WTC11 (cell line): Measurements from ENCODE around the gene LAMTOR2. TPM values are rescaled to one million over a fixed set of nuclear protein-coding genes. Genes with fewer than 3 reads are reported as not detected.

ENCODE experiments used
- ATAC-seq: fragments of 200-7000 bp; cut with Tn5 transposase; 2 replicates; pipeline ENCODE4 v1.10.0; 2021; ENCODE audit warnings: mild to moderate bottlenecking, moderate library complexity
- CTCF ChIA-PET: fragments of 300-600 bp; sonication (Branson Sonifier 250); formaldehyde crosslinking; loops from one replicate; lab custom pipeline; 2021; ENCODE audit warnings: antibody characterized with exemption; lab: Charles Lee
- POLR2A ChIA-PET: fragments of 350-600 bp; sonication (Branson Sonifier 250); formaldehyde crosslinking; loops from one replicate; lab custom pipeline; 2021; ENCODE audit warnings: antibody characterized with exemption; lab: Charles Lee
- DNase-seq: peaks from one replicate; pipeline ENCODE4 v3.0.0; 2021; ENCODE audit warnings: low spot score
- H3K27ac Mint-ChIP-seq: 2 replicates; pipeline ENCODE4 v1.8.0; 2021; ENCODE audit warnings: mixed read lengths
- H3K27me3 Mint-ChIP-seq: 2 replicates; pipeline ENCODE4 v1.8.0; 2021; ENCODE audit warnings: low read depth, mild to moderate bottlenecking, moderate library complexity, mixed read lengths
- H3K36me3 Mint-ChIP-seq: 2 replicates; pipeline ENCODE4 v1.8.0; 2021; ENCODE audit warnings: mixed read lengths
- H3K4me1 Mint-ChIP-seq: 2 replicates; pipeline ENCODE4 v1.8.0; 2022; ENCODE audit warnings: mixed read lengths
- H3K4me3 Mint-ChIP-seq: 2 replicates; pipeline ENCODE4 v1.8.0; 2021; ENCODE audit warnings: mild to moderate bottlenecking, moderate library complexity, mixed read lengths
- H3K9me3 Mint-ChIP-seq: 2 replicates; pipeline ENCODE4 v1.8.0; 2021; ENCODE audit warnings: mixed read lengths
- AFF4 ChIP-seq: sonication (generic); formaldehyde crosslinking; IDR thresholded peaks from 2 replicates; pipeline ENCODE4 v1.8.1; 2023; ENCODE audit warnings: mild to moderate bottlenecking, missing genetic modification reagents, borderline replicate concordance
- CBFB ChIP-seq: sonication (generic); formaldehyde crosslinking; IDR thresholded peaks from 2 replicates; pipeline ENCODE4 v1.8.1; 2022; ENCODE audit warnings: mild to moderate bottlenecking, low read depth, missing genetic modification reagents
- ESRRA ChIP-seq: sonication (generic); formaldehyde crosslinking; IDR thresholded peaks from 2 replicates; pipeline ENCODE4 v1.8.1; 2022; ENCODE audit warnings: mild to moderate bottlenecking, missing genetic modification reagents, borderline replicate concordance
- IRF1 ChIP-seq: sonication (generic); formaldehyde crosslinking; IDR thresholded peaks from 2 replicates; pipeline ENCODE4 v1.8.0; 2023; ENCODE audit warnings: missing genetic modification reagents
- NFATC4 ChIP-seq: fragments of 250-450 bp; sonication (Bioruptor Pico); IDR thresholded peaks from 2 replicates; pipeline ENCODE4 v1.9.0; 2021; ENCODE audit warnings: mild to moderate bottlenecking
- PRDM15 ChIP-seq: sonication (generic); formaldehyde crosslinking; IDR thresholded peaks from 2 replicates; pipeline ENCODE4 v1.8.0; 2022; ENCODE audit warnings: missing genetic modification reagents
- PREB ChIP-seq: sonication (generic); formaldehyde crosslinking; IDR thresholded peaks from 2 replicates; pipeline ENCODE4 v1.8.1; 2022; ENCODE audit warnings: mild to moderate bottlenecking, missing genetic modification reagents, moderate library complexity, borderline replicate concordance
- SP1 ChIP-seq: sonication (generic); formaldehyde crosslinking; conservative IDR thresholded peaks from 2 replicates; pipeline ENCODE4 v1.8.1; 2022; ENCODE audit warnings: missing genetic modification reagents
- STAT6 ChIP-seq: sonication (generic); formaldehyde crosslinking; conservative IDR thresholded peaks from 2 replicates; pipeline ENCODE4 v1.8.1; 2023; ENCODE audit warnings: mild to moderate bottlenecking, low read depth, missing genetic modification reagents, moderate library complexity
- ZBTB21 ChIP-seq: sonication (generic); formaldehyde crosslinking; IDR thresholded peaks from 2 replicates; pipeline ENCODE4 v1.8.1; 2023; ENCODE audit warnings: mild to moderate bottlenecking, missing genetic modification reagents, borderline replicate concordance
- ZNF121 ChIP-seq: sonication (generic); formaldehyde crosslinking; IDR thresholded peaks from 2 replicates; pipeline ENCODE4 v1.8.0; 2023; ENCODE audit warnings: missing genetic modification reagents
- ZNF138 ChIP-seq: sonication (generic); formaldehyde crosslinking; conservative IDR thresholded peaks from 2 replicates; pipeline ENCODE4 v1.8.1; 2022; ENCODE audit warnings: mild to moderate bottlenecking, moderate library complexity, missing genetic modification reagents
- ZNF219 ChIP-seq: sonication (generic); formaldehyde crosslinking; IDR thresholded peaks from 2 replicates; pipeline ENCODE4 v1.8.0; 2023; ENCODE audit warnings: missing genetic modification reagents, mild to moderate bottlenecking, borderline replicate concordance
- ZNF263 ChIP-seq: sonication (generic); formaldehyde crosslinking; IDR thresholded peaks from 2 replicates; pipeline ENCODE4 v1.8.1; 2022; ENCODE audit warnings: low read depth, mild to moderate bottlenecking, moderate library complexity, missing genetic modification reagents
- ZNF423 ChIP-seq: fragments of 250-450 bp; sonication (Bioruptor Pico); IDR thresholded peaks from 2 replicates; pipeline ENCODE4 v2.1.2; 2022; ENCODE audit warnings: mild to moderate bottlenecking, moderate library complexity
- total RNA-seq: library from RNA; stranded (reverse); gene quantifications from 3 replicates; pipeline ENCODE4 v1.2.3, GENCODE V29; 2021
- TF ChIP-seq, protein P1 (sequence below): sonication (generic); formaldehyde crosslinking; IDR thresholded peaks from 2 replicates; pipeline ENCODE4 v1.8.0; 2022; ENCODE audit warnings: mild to moderate bottlenecking, missing genetic modification reagents
- TF ChIP-seq, protein P2 (sequence below): sonication (generic); formaldehyde crosslinking; IDR thresholded peaks from 2 replicates; pipeline ENCODE4 v1.8.0; 2022; ENCODE audit warnings: mild to moderate bottlenecking, missing genetic modification reagents
- TF ChIP-seq, protein P3 (sequence below): sonication (generic); formaldehyde crosslinking; IDR thresholded peaks from 2 replicates; pipeline ENCODE4 v1.8.0; 2022; ENCODE audit warnings: mild to moderate bottlenecking, missing genetic modification reagents

The LAMTOR2 gene
- total RNA-seq, 1 experiment from 2014 or later, result 62.4 TPM

DNA sequence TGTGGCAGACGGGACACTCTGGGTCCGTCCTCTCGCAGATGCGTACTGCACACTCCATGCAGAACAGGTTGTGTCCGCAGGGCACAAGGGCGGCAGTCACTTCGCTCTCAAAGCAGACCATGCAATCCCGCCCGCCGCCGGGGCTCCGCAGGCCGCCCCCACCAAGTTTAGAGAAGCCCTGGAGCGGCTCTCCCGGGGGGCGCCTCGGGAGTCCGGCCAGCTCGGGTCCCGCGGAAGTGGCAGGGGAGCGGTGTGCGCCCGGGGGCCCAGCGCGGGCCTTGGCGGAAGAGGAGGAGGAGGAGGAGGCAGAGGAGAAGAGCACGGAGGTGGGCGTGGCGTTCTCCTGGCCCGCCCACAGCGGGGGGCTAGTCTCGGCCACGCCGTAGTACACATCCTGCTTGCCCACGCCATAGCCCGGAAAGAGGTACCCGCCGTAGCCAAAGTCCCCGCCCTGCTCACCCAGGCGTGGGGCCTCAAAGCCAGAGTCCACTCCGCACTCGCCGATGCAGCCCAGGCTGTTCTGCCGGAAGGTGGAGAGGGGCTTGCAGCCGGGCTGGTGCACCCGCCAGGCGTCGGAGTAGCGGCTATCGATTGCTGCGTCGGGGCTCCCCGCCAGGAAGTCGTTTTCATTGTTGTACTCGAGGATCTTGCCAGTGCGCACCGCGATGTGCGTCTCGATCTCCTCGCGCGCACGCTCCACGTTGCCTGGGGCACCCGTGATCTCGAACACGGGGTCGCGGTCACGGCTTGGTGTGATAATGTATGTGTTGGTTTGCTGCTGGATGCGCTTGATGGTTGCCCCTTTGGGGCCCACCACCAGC is 22.2 kb downstream of the LAMTOR2 start:
- peak; percentile 21 for ATAC-seq
- peaks cover 8% of the 10 kb centered on the region for H3K36me3 Mint-ChIP-seq
- peak overlapping the region; percentile 96 for H3K4me3 Mint-ChIP-seq
- ChIA-PET CTCF (interaction anchor here (1.0 to 3.4 kb wide), 3 partner anchors 10 to 98 kb away, joined by 4 to 20 read pairs (median 11); partner anchors contain the start of genes ARHGEF2, LAMTOR2 and UBQLN4), POLR2A (no interaction called here)
- H3K27ac Mint-ChIP-seq, result peak overlapping the region; percentile 53
- H3K4me1 Mint-ChIP-seq, result peaks cover 80% of the 10 kb centered on the region
- H3K9me3 Mint-ChIP-seq, result no peaks in the 10 kb centered on the region
- H3K27me3 Mint-ChIP-seq, result no peaks in the 10 kb centered on the region
- peak; percentile 65 for DNase-seq
- TF ChIP-seq ZNF263 (CRISPR knock-in tag) (peak; percentile 71; the same call in 1 of the 2 replicates), ZNF138 (CRISPR knock-in tag) (0 out of 2 replicates have a peak, but pooled peaks have one; percentile 40), AFF4 (CRISPR knock-in tag) (no peak), SP1 (CRISPR knock-in tag) (peak; percentile 71), ESRRA (no peak), ZNF219 (peak; percentile 42; the same call in 1 of the 2 replicates), PRDM15 (CRISPR knock-in tag) (0 out of 2 replicates have a peak, but pooled peaks have one; percentile 8), STAT6 (CRISPR knock-in tag) (peak; percentile 90; the same call in 1 of the 2 replicates), PREB (CRISPR knock-in tag) (no peak), CBFB (CRISPR knock-in tag) (0 out of 2 replicates have a peak, but pooled peaks have one; percentile 33), IRF1 (CRISPR knock-in tag) (peak; percentile 61; the same call in 1 of the 2 replicates), NFATC4 (CRISPR knock-in tag) (0 out of 2 replicates have a peak, but pooled peaks have one; percentile 10), ZNF423 (CRISPR knock-in tag) (peak; percentile 42), ZBTB21 (CRISPR knock-in tag) (peak; percentile 63; the same call in 1 of the 2 replicates), ZNF121 (CRISPR knock-in tag) (0 out of 2 replicates have a peak, but pooled peaks have one; percentile 11)
- TF ChIP-seq, protein P1, sequence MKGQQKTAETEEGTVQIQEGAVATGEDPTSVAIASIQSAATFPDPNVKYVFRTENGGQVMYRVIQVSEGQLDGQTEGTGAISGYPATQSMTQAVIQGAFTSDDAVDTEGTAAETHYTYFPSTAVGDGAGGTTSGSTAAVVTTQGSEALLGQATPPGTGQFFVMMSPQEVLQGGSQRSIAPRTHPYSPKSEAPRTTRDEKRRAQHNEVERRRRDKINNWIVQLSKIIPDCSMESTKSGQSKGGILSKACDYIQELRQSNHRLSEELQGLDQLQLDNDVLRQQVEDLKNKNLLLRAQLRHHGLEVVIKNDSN (CRISPR knock-in tag), result no peak
- TF ChIP-seq, protein P2, sequence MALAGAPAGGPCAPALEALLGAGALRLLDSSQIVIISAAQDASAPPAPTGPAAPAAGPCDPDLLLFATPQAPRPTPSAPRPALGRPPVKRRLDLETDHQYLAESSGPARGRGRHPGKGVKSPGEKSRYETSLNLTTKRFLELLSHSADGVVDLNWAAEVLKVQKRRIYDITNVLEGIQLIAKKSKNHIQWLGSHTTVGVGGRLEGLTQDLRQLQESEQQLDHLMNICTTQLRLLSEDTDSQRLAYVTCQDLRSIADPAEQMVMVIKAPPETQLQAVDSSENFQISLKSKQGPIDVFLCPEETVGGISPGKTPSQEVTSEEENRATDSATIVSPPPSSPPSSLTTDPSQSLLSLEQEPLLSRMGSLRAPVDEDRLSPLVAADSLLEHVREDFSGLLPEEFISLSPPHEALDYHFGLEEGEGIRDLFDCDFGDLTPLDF (CRISPR knock-in tag), result peak; percentile 32; the same call in 1 of the 2 replicates
- TF ChIP-seq, protein P3, sequence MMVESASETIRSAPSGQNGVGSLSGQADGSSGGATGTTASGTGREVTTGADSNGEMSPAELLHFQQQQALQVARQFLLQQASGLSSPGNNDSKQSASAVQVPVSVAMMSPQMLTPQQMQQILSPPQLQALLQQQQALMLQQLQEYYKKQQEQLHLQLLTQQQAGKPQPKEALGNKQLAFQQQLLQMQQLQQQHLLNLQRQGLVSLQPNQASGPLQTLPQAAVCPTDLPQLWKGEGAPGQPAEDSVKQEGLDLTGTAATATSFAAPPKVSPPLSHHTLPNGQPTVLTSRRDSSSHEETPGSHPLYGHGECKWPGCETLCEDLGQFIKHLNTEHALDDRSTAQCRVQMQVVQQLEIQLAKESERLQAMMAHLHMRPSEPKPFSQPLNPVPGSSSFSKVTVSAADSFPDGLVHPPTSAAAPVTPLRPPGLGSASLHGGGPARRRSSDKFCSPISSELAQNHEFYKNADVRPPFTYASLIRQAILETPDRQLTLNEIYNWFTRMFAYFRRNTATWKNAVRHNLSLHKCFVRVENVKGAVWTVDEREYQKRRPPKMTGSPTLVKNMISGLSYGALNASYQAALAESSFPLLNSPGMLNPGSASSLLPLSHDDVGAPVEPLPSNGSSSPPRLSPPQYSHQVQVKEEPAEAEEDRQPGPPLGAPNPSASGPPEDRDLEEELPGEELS (CRISPR knock-in tag), result 0 out of 2 replicates have a peak, but pooled peaks have one; percentile 58
